Ecto neural progenitor cell (in vitro differentiated cells): Measurements from ENCODE around the gene AMBRA1.

Experiments used
- DNase-seq: peaks from one replicate; pipeline ENCODE4 v3.0.0-alpha.2; 2018; ENCODE audit warnings: low spot score

AMBRA1 gene

DNA sequence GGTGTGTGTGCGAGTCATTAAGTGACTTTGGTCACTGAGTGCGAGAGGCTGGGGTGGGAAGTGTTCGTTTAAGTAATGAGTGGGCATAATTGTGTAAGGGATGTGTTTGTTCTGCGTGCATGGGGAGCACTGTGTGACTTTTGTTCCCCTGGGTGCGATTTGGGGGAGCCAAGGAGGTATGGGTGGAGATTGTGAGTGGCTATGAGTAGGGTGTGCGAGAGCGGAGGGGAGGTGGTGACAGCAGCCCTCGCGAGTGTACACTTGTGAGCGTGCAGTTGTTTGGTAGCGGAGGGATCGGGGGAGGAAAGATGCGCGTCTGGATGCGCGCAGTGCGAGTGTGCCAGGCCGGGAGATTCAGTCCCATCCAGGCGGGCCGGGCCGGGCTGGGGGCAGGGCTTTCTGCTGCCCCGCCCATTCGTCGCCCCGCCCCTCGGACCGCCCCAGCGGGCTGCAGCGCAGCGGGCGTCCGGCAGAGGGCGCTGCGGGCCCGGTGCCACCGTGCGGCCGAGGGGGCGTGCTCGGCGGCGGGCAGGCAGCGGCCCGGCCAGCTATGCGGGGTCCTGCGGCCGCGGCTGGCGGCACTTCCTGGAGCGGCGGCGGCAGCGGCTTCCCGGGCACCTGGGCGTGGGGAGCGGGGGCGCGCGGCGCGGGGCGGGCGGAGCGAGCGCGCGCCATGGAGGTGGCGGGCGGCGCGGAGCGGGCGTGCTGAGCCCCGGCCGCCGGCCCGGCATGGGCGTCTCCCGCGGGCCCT is 246.8 kb downstream of the AMBRA1 start, which contains the start of gene DGKZ:
Gene DGKZ, plus strand, starts transcription at position 578 of the 751 bp plus-strand sequence. CDS start 197 bp downstream, outside the sequence.
- DNase-seq: peak; percentile 93
